HepG2 (cell line): ENCODE data around the gene CUTC.

Experiments used
- SIN3A ChIP-seq: IDR thresholded peaks from 2 replicates; pipeline ENCODE4 v1.6.1; 2011; ENCODE audit warnings: low read depth, mild to moderate bottlenecking, control low read depth, low read length, borderline replicate concordance
- TF ChIP-seq, protein P1 (sequence below): sonication (generic); formaldehyde crosslinking; IDR thresholded peaks from 2 replicates; pipeline ENCODE4 v1.5.0; 2020; ENCODE audit warnings: mild to moderate bottlenecking, missing genetic modification reagents, moderate library complexity

DNA sequence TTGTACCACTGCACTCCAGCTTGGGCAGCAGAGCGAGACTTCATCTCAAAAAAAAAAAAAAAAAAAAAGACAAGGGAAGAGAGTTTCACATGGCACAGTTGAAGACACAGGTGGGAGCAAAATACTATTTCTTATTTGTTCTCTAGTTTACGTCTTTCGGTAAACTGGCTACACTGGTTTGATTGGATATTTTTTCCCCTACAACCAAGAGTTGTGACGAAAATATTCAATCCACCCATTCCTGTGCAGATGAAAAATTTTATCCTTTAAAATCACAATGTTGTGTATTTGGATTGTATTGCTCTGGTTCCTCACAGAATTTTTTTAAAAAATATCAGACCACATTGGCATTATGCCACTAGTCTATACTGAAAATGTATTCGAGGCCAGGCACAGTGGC lies 35.9 kb downstream of the CUTC start:
- no peak for TF ChIP-seq SIN3A
- TF ChIP-seq, protein P1, sequence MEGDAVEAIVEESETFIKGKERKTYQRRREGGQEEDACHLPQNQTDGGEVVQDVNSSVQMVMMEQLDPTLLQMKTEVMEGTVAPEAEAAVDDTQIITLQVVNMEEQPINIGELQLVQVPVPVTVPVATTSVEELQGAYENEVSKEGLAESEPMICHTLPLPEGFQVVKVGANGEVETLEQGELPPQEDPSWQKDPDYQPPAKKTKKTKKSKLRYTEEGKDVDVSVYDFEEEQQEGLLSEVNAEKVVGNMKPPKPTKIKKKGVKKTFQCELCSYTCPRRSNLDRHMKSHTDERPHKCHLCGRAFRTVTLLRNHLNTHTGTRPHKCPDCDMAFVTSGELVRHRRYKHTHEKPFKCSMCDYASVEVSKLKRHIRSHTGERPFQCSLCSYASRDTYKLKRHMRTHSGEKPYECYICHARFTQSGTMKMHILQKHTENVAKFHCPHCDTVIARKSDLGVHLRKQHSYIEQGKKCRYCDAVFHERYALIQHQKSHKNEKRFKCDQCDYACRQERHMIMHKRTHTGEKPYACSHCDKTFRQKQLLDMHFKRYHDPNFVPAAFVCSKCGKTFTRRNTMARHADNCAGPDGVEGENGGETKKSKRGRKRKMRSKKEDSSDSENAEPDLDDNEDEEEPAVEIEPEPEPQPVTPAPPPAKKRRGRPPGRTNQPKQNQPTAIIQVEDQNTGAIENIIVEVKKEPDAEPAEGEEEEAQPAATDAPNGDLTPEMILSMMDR (CRISPR knock-in tag), result no peak
